EH (cell line): Measurements from ENCODE around the gene SPHK1.

Experiments
- DNase-seq: peaks from one replicate; pipeline ENCODE4 v3.0.0-alpha.2; 2015; ENCODE audit warnings: low read depth

The SPHK1 gene

GRCh38 chr17:76433693-76434092 lies 49.3 kb downstream of the SPHK1 start:
- DNase-seq = no peak

GRCh38 chr17:76434870-76435269 lies 50.5 kb downstream of the SPHK1 start:
- no peak for DNase-seq

GRCh38 chr17:76435751-76436150 lies 51.3 kb downstream of the SPHK1 start:
- no peak for DNase-seq
